ENCODE data around the gene SCYGR1. TPM values are rescaled to one million over a fixed set of nuclear protein-coding genes. Genes with fewer than 3 reads are reported as not detected.

The SCYGR1 gene
- total and polyA plus RNA-seq, 2 of the 13 experiments (the other 11 are each of a cell fraction or from before 2014, with no cell fraction given), result not detected

GRCh38 chr2:227379095-227379494, 8.7 kb downstream of the SCYGR1 start, which contains the start of gene TM4SF20:
TM4SF20 (minus strand) TSS chr2:227379306; CDS start chr2:227379268, 38 bp downstream.
- ATAC-seq, result no peak
- no peak within 1 kb of the TSS for H2AFZ ChIP-seq (ENCODE audit: low read length)
- no TSS peak for BruUV-seq (replicated peaks)
- H4K20me1 ChIP-seq (ENCODE audit: insufficient read depth, low read length), result no peaks in the 10 kb centered on the region
- no peak within 1 kb of the TSS for H3K4me2 ChIP-seq (ENCODE audit: low read depth, low read length)
- no peaks in the 10 kb centered on the region for H3K36me3 ChIP-seq (replicated peaks in 1 of 2; ENCODE audit: control insufficient read depth in 1 of 2, insufficient read depth in 2 of 2, low read length in 2 of 2)
- POLR2A ChIA-PET, result no interaction called here
- no peak for FAIRE-seq
- WGBS (ENCODE audit: low lambda C conversion rate), result 64% methylated on average over 4 of the region's 4 CpGs
- CTCF ChIA-PET (ENCODE audit: low intra/inter-chr PET ratio, low total read pairs), result no interaction called here
- no peak for TF ChIP-seq HNF4G (IDR thresholded peaks at IDR 0.05; ENCODE audit: borderline replicate concordance, low read depth, low read length)
- no peak for TF ChIP-seq HNF4G (CRISPR knock-in tag; IDR thresholded peaks at IDR 0.05; ENCODE audit: borderline replicate concordance, low read depth)
- TF ChIP-seq ZNF574 (CRISPR knock-in tag; IDR thresholded peaks at IDR 0.05), result no peak
- TF ChIP-seq ZNF572 (CRISPR knock-in tag; IDR thresholded peaks at IDR 0.05), result no peak
- no peak for TF ChIP-seq HOXA9 (CRISPR knock-in tag; IDR thresholded peaks at IDR 0.05; ENCODE audit: borderline replicate concordance)
- TF ChIP-seq ZNF225 (CRISPR knock-in tag; IDR thresholded peaks at IDR 0.05), result no peak
- no peak for TF ChIP-seq CBFB (CRISPR knock-in tag; IDR thresholded peaks at IDR 0.05)
- TF ChIP-seq ZMAT5 (CRISPR knock-in tag; IDR thresholded peaks at IDR 0.05; ENCODE audit: borderline replicate concordance, low read depth), result no peak
- TF ChIP-seq ZNF143 (CRISPR knock-in tag; IDR thresholded peaks at IDR 0.05), result no peak
- TF ChIP-seq, protein P1, sequence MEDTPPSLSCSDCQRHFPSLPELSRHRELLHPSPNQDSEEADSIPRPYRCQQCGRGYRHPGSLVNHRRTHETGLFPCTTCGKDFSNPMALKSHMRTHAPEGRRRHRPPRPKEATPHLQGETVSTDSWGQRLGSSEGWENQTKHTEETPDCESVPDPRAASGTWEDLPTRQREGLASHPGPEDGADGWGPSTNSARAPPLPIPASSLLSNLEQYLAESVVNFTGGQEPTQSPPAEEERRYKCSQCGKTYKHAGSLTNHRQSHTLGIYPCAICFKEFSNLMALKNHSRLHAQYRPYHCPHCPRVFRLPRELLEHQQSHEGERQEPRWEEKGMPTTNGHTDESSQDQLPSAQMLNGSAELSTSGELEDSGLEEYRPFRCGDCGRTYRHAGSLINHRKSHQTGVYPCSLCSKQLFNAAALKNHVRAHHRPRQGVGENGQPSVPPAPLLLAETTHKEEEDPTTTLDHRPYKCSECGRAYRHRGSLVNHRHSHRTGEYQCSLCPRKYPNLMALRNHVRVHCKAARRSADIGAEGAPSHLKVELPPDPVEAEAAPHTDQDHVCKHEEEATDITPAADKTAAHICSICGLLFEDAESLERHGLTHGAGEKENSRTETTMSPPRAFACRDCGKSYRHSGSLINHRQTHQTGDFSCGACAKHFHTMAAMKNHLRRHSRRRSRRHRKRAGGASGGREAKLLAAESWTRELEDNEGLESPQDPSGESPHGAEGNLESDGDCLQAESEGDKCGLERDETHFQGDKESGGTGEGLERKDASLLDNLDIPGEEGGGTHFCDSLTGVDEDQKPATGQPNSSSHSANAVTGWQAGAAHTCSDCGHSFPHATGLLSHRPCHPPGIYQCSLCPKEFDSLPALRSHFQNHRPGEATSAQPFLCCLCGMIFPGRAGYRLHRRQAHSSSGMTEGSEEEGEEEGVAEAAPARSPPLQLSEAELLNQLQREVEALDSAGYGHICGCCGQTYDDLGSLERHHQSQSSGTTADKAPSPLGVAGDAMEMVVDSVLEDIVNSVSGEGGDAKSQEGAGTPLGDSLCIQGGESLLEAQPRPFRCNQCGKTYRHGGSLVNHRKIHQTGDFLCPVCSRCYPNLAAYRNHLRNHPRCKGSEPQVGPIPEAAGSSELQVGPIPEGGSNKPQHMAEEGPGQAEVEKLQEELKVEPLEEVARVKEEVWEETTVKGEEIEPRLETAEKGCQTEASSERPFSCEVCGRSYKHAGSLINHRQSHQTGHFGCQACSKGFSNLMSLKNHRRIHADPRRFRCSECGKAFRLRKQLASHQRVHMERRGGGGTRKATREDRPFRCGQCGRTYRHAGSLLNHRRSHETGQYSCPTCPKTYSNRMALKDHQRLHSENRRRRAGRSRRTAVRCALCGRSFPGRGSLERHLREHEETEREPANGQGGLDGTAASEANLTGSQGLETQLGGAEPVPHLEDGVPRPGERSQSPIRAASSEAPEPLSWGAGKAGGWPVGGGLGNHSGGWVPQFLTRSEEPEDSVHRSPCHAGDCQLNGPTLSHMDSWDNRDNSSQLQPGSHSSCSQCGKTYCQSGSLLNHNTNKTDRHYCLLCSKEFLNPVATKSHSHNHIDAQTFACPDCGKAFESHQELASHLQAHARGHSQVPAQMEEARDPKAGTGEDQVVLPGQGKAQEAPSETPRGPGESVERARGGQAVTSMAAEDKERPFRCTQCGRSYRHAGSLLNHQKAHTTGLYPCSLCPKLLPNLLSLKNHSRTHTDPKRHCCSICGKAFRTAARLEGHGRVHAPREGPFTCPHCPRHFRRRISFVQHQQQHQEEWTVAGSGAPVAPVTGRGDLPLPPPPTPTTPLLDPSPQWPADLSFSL (CRISPR knock-in tag; IDR thresholded peaks at IDR 0.05), result no peak
- TF ChIP-seq SP140L (CRISPR knock-in tag; IDR thresholded peaks at IDR 0.05; ENCODE audit: borderline replicate concordance), result no peak
- TF ChIP-seq, protein P2, sequence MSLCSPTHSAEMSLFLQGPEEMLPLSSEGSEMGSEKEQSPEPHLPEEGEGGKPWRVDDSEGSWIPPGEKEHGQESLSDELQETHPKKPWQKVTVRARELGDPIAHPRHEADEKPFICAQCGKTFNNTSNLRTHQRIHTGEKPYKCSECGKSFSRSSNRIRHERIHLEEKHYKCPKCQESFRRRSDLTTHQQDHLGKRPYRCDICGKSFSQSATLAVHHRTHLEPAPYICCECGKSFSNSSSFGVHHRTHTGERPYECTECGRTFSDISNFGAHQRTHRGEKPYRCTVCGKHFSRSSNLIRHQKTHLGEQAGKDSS (CRISPR knock-in tag; IDR thresholded peaks at IDR 0.05; ENCODE audit: borderline replicate concordance, low read depth), result no peak
- no peak for TF ChIP-seq MXD1 (CRISPR knock-in tag; IDR thresholded peaks at IDR 0.05)
- TF ChIP-seq MIXL1 (CRISPR knock-in tag; IDR thresholded peaks at IDR 0.05), result no peak
- no peak for TF ChIP-seq ZNF331 (CRISPR knock-in tag; IDR thresholded peaks at IDR 0.05)
- no peaks in the 10 kb centered on the region for H3K4me1 ChIP-seq (ENCODE audit: insufficient read depth, low read length)
- no peaks in the 10 kb centered on the region for H3K9me3 ChIP-seq (ENCODE audit: low read length)
- H3K4me3 ChIP-seq (replicated peaks in 1 of 3; ENCODE audit: insufficient read depth in 1 of 3, low read depth in 2 of 3, low read length in 3 of 3), result no peak within 1 kb of the TSS
- intact Hi-C loops (cut with micrococcal nuclease; ENCODE audit: unreplicated experiment) (no loop called here), in situ Hi-C loops (cut with HindIII; ENCODE audit: extremely low pct_ligation_motif_present, low pct_unique_long_range_greater_than_20kb) (no loop called here)
- H3K9ac ChIP-seq (ENCODE audit: insufficient read depth, low read depth, low read length), result no peak within 1 kb of the TSS
- no peak within 1 kb of the TSS for H3K27ac ChIP-seq (ENCODE audit: extremely low read length, insufficient read depth, low read length)
- no peaks in the 10 kb centered on the region for H3K79me2 ChIP-seq (ENCODE audit: insufficient read depth, low read length)
- H3K27me3 ChIP-seq (ENCODE audit: control insufficient read depth in 1 of 2, insufficient read depth in 2 of 2, low read length in 2 of 2), result peaks cover 0 to 8% of the 10 kb centered on the region in 2 experiments; a peak in 1 of 5 replicates
- DNase-seq (ENCODE audit: low spot score), result no peak

Data from HepG2 (cell line).